ENCODE data around the gene NFX1. TPM values are rescaled to one million over a fixed set of nuclear protein-coding genes. Genes with fewer than 3 reads are reported as not detected.

NFX1 gene
- total RNA-seq, 1 experiment from 2014 or later, result 32.6 TPM

DNA sequence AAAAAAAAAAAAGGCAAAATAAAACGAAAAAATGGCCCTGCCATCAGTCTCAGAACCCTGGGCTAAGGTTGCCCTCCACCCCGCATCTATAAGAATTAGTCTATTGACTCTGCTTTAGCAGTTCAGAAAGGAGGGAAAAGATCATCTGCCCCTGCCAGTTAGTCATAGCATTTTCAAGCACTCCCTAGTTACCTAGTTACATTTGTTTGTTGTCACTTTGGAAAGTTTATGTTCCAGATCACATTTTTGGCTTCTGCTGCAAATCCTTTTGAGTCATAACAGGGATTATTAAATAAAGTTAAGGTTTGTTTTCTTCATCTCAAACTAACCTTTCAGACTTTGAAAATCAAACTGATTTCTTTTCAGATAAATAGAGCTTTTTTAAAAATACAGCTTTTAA lies 60.0 kb downstream of the NFX1 start:
- intact Hi-C loops (cut with micrococcal nuclease; ENCODE audit: unreplicated experiment), result no loop called here
- Mint-ChIP-seq H3K27me3 (ENCODE audit: insufficient read depth, unreplicated experiment) (no peaks in the 10 kb centered on the region), H3K9me3 (ENCODE audit: unreplicated experiment) (no peaks in the 10 kb centered on the region), H3K27ac (ENCODE audit: unreplicated experiment) (no peak overlapping the region), H3K4me3 (ENCODE audit: unreplicated experiment) (no peak overlapping the region), H3K4me1 (ENCODE audit: low read depth, unreplicated experiment) (no peaks in the 10 kb centered on the region), H3K36me3 (ENCODE audit: insufficient read depth, unreplicated experiment) (peaks cover 32% of the 10 kb centered on the region)
- BruUV-seq (replicated peaks), result no TSS peak
- TF ChIP-seq, protein P1, sequence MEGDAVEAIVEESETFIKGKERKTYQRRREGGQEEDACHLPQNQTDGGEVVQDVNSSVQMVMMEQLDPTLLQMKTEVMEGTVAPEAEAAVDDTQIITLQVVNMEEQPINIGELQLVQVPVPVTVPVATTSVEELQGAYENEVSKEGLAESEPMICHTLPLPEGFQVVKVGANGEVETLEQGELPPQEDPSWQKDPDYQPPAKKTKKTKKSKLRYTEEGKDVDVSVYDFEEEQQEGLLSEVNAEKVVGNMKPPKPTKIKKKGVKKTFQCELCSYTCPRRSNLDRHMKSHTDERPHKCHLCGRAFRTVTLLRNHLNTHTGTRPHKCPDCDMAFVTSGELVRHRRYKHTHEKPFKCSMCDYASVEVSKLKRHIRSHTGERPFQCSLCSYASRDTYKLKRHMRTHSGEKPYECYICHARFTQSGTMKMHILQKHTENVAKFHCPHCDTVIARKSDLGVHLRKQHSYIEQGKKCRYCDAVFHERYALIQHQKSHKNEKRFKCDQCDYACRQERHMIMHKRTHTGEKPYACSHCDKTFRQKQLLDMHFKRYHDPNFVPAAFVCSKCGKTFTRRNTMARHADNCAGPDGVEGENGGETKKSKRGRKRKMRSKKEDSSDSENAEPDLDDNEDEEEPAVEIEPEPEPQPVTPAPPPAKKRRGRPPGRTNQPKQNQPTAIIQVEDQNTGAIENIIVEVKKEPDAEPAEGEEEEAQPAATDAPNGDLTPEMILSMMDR (IDR thresholded peaks at IDR 0.05; ENCODE audit: insufficient read depth in 1 of 2, low read depth in 1 of 2, low read length in 1 of 2, severe bottlenecking in 1 of 2, unreplicated experiment in 1 of 2), result no peak
- H3K9me3 ChIP-seq, result no peaks in the 10 kb centered on the region
- no peak overlapping the region for H3K4me3 ChIP-seq (ENCODE audit: low read depth, low read length)
- ChIA-PET CTCF (interaction anchor here (1.3 kb wide), 1 partner anchor 25 kb away, joined by 3 read pairs; no protein-coding TSS in a partner anchor), POLR2A (no interaction called here)
- H3K36me3 ChIP-seq (ENCODE audit: control insufficient read depth, insufficient read depth, low read length), result 0 out of 2 replicates have a peak, but pooled peaks cover 2% of the 10 kb centered on the region
- H3K4me1 ChIP-seq, result no peaks in the 10 kb centered on the region
- no peaks in the 10 kb centered on the region for H3K27me3 ChIP-seq (replicated peaks; ENCODE audit: control insufficient read depth, insufficient read depth, low read length)
- DNase-seq, result no peak

DNA sequence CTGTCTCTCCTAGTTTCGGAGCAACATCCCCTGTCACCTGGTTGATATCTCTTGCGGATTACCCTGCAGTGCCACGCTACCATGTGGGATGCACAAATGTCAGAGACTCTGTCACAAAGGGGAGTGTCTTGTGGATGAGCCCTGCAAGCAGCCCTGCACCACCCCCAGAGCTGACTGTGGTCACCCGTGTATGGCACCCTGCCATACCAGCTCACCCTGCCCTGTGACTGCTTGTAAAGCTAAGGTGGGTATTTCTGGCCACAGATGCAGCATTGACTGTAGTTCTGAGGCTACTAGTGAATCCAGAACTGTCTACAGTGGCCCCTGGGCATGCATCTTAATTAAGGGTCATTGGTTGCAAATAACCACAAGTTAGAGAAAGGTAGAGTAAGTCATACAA lies 61.2 kb downstream of the NFX1 start:
- intact Hi-C loops (cut with micrococcal nuclease; ENCODE audit: unreplicated experiment), result no loop called here
- H3K4me3 Mint-ChIP-seq (ENCODE audit: unreplicated experiment), result no peak overlapping the region
- ChIA-PET POLR2A (no interaction called here), CTCF (no interaction called here)
- H3K4me3 ChIP-seq (ENCODE audit: low read depth, low read length), result no peak overlapping the region
- no peaks in the 10 kb centered on the region for H3K4me1 Mint-ChIP-seq (ENCODE audit: low read depth, unreplicated experiment)
- peaks cover 21% of the 10 kb centered on the region for H3K36me3 Mint-ChIP-seq (ENCODE audit: insufficient read depth, unreplicated experiment)
- peaks cover 2% of the 10 kb centered on the region; the same call in 1 of the 2 replicates for H3K36me3 ChIP-seq (ENCODE audit: control insufficient read depth, insufficient read depth, low read length)
- no TSS peak for BruUV-seq (replicated peaks)
- H3K4me1 ChIP-seq, result no peaks in the 10 kb centered on the region
- TF ChIP-seq, protein P1 (IDR thresholded peaks at IDR 0.05; ENCODE audit: insufficient read depth in 1 of 2, low read depth in 1 of 2, low read length in 1 of 2, severe bottlenecking in 1 of 2, unreplicated experiment in 1 of 2), result no peak
- H3K27me3 Mint-ChIP-seq (ENCODE audit: insufficient read depth, unreplicated experiment), result no peaks in the 10 kb centered on the region
- no peaks in the 10 kb centered on the region for H3K27me3 ChIP-seq (replicated peaks; ENCODE audit: control insufficient read depth, insufficient read depth, low read length)
- H3K9me3 Mint-ChIP-seq (ENCODE audit: unreplicated experiment), result no peaks in the 10 kb centered on the region
- H3K27ac Mint-ChIP-seq (ENCODE audit: unreplicated experiment), result no peak overlapping the region
- no peak for DNase-seq
- H3K9me3 ChIP-seq, result no peaks in the 10 kb centered on the region

DNA sequence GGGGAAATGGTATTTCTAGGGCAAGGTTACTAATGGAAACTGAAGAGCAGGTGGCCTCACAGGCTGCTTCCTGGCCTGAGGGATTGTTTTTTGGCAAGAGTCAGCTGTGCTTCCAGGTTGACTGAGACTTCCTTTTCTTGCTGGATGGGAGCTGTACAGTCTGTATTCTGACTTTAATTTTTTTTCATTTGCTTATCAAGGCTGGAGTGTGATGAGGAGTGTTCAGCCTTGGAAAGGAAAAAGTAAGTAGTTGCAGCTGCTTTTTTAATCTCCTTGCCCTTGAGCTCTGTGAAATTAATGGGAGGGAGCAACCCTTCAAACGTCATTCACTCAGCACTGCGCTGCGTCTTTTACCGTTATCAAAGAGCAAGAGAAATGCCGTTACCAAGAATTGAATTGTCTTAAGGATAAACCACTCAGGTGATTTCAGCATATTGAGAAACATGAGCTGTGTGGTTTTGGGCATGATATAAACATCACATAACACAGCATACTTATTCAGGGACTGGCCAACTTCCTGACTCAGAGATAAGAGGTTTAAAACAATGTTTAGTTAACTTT lies 64.4 kb downstream of the NFX1 start:
- POLR2A ChIA-PET, result no interaction called here
- Histone ChIP-seq H3K4me1 (no peaks in the 10 kb centered on the region), H3K4me3 (ENCODE audit: low read depth, low read length) (no peak overlapping the region), H3K27me3 (replicated peaks; ENCODE audit: control insufficient read depth, insufficient read depth, low read length) (no peaks in the 10 kb centered on the region), H3K36me3 (ENCODE audit: control insufficient read depth, insufficient read depth, low read length) (peaks cover 1% of the 10 kb centered on the region; the same call in 1 of the 2 replicates), H3K9me3 (no peaks in the 10 kb centered on the region)
- no peak for DNase-seq
- Mint-ChIP-seq H3K9me3 (ENCODE audit: unreplicated experiment) (no peaks in the 10 kb centered on the region), H3K4me3 (ENCODE audit: unreplicated experiment) (no peak overlapping the region), H3K27ac (ENCODE audit: unreplicated experiment) (no peak overlapping the region), H3K27me3 (ENCODE audit: insufficient read depth, unreplicated experiment) (no peaks in the 10 kb centered on the region), H3K4me1 (ENCODE audit: low read depth, unreplicated experiment) (no peaks in the 10 kb centered on the region), H3K36me3 (ENCODE audit: insufficient read depth, unreplicated experiment) (peaks cover 5% of the 10 kb centered on the region)
- CTCF ChIA-PET, result no interaction called here
- TF ChIP-seq, protein P1 (IDR thresholded peaks at IDR 0.05; ENCODE audit: insufficient read depth in 1 of 2, low read depth in 1 of 2, low read length in 1 of 2, severe bottlenecking in 1 of 2, unreplicated experiment in 1 of 2), result no peak
- BruUV-seq (replicated peaks), result no TSS peak
- intact Hi-C loops (cut with micrococcal nuclease; ENCODE audit: unreplicated experiment), result no loop called here
